GM12874 (cell line): ENCODE results near the gene FOXR1.

Experiments used
- CTCF ChIP-seq: IDR thresholded peaks from 2 replicates; pipeline ENCODE4 v1.5.1; 2011; ENCODE audit warnings: low read depth, mild to moderate bottlenecking, control low read depth, low read length, moderate library complexity; ENCODE audit not compliant: insufficient read depth

The FOXR1 gene

DNA sequence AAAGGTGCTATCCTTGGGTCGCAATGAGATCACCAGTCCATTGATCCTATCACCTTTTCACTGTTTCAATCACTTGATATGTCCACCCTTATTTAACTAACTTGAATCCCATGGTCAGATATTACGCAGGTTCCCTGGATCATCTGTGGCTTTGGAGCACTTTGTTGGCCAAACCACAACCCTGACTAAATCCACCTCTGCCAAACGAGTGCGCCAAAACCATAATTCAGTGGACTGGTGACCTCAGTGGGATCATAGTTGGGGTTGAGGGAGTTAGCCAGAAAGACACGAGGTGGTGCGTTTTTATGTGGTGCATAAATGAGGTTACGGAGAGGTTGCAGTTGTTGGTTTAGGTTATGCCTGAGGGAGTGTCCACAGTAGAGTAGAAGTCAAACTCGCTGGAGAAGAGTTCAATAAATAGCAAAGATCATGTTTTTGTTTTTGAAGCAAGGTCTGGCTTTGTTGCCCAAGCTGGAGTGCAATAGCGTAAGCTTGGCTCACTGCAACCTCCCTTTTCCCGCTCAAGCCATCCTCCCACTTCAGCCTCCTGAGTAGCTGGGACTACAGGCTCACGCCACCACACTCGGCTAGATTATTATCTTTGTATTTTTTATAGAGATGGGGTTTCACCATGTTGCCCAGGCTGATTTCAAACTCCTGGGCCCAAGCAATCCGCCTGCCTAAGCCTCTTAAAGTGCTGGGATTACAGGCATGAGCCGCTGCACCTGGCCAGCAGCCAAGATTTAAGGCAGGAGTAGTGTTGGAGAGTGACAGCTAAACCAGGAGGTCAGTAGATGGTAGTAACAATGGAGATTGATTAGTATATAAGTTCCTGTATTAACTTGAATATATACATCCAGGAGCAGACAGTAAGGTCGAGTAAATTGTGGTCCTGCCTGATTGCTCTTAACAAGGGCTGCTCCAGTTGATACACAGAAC, 4.5 kb downstream of the FOXR1 start:
- TF ChIP-seq CTCF = no peak

GRCh38 chr11:118979434-118979833, 7.9 kb downstream of the FOXR1 start:
- TF ChIP-seq CTCF = no peak

DNA sequence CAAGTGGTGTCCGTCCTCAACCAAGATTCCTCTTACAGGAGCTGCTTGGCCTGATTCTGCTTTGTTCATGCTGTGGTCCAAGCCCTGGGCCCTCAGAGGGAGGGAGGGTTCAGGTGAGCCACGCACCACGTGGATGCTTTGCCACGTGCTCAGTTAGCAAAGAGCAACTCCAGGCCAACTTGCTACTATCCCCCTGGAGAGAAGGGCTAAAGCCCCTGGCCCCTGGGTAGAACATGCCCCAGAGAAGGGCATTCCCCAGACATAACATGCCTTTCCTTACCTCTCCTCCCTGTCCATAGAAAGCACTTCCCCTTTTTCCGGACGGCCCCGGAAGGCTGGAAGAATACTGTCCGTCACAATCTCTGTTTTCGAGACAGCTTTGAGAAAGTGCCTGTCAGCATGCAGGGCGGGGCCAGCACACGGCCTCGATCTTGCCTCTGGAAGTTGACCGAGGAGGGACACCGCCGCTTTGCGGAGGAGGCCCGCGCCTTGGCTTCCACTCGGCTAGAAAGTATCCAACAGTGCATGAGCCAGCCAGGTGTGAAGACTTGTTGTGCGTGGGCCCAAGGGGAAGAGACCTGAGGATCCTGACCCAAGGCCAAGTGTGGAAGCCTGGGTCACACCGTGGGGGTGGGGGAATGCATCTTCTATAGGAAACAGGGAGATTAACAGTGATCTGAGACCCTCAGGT, 8.8 kb downstream of the FOXR1 start:
- no peak for TF ChIP-seq CTCF

GRCh38 chr11:118984825-118985224, 13.3 kb downstream of the FOXR1 start:
- TF ChIP-seq CTCF = no peak

GRCh38 chr11:118988280-118988679, 16.7 kb downstream of the FOXR1 start:
- TF ChIP-seq CTCF = no peak

- TF ChIP-seq CTCF = peak; percentile 53; the same call in 1 of the 2 replicates
Observed at GRCh38 chr11:118996926-118997626, 25.5 kb downstream of the FOXR1 start.
